HCT116 (cell line): ENCODE results near the gene EIF2A. TPM values are rescaled to one million over a fixed set of nuclear protein-coding genes. Genes with fewer than 3 reads are reported as not detected.

Source experiments
- ATAC-seq: fragments of 200-7000 bp; cut with Tn5 transposase; 2 replicates; pipeline ENCODE4 v1.9.1; 2020; ENCODE audit warnings: mild to moderate bottlenecking, moderate library complexity
- BruUV-seq: library from RNA; stranded (reverse); fragments of 400-500 nt; replicated peaks from 2 replicates; lab custom pipeline; 2021; lab: Mats Ljungman, UMichigan
- CTCF ChIA-PET: fragments of 300-600 bp; sonication (Branson Sonifier 250); formaldehyde crosslinking; loops from one replicate; lab custom pipeline; 2021; ENCODE audit warnings: antibody characterized with exemption; lab: Charles Lee
- POLR2A ChIA-PET: fragments of 300-600, 350-600 bp; sonication (Branson Sonifier 250); formaldehyde crosslinking; loops from one replicate; lab custom pipeline; 2021; ENCODE audit warnings: antibody characterized with exemption; lab: Charles Lee
- RAD21 ChIA-PET, 2 experiments: fragments of 300-600 bp; sonication (Branson Sonifier 250); formaldehyde crosslinking; loops; one replicate each; lab custom pipeline; 2023; ENCODE audit warnings: low total read pairs in 2 of 2; ENCODE audit not compliant: uncharacterized antibody in 2 of 2, unreplicated experiment in 2 of 2, low non-redundant PET in 1 of 2; lab: Charles Lee
- DNase-seq: peaks from one replicate; pipeline ENCODE4 v3.0.0-alpha.2; 2010; ENCODE audit warnings: low read depth, low spot score
- H2AFZ ChIP-seq: fragments of 200-600 bp; shearing (Covaris generic), sonication (generic); 2 replicates; pipeline ENCODE4 v1.6.1; 2017; ENCODE audit warnings: low read depth, mixed run types, mixed read lengths, antibody characterized with exemption, low read length; ENCODE audit not compliant: poor library complexity, severe bottlenecking
- H3K27ac ChIP-seq: 2 replicates; pipeline ENCODE4 v1.5.1; 2012; ENCODE audit warnings: low read depth, low read length
- H3K27me3 ChIP-seq: fragments of 200-600 bp; sonication (generic); 2 replicates; pipeline ENCODE4 v1.6.1; 2016; ENCODE audit warnings: mixed run types, low read length, mixed read lengths; ENCODE audit not compliant: insufficient read depth
- H3K36me3 ChIP-seq, 2 experiments: fragments of 200-500 bp in 1 of 2; fragments of 200-600 bp in 1 of 2; sonication (Bioruptor generic) in 1 of 2; sonication (generic) in 1 of 2; 2 replicates each; pipeline versions ENCODE4 v1.5.1 to v1.6.1; 2014 to 2016; ENCODE audit warnings: low read length in 2 of 2, inconsistent platforms in 1 of 2, mixed read lengths in 1 of 2, mixed run types in 1 of 2; ENCODE audit not compliant: insufficient read depth in 2 of 2, control insufficient read depth in 1 of 2
- H3K4me1 ChIP-seq, 2 experiments: fragments of 200-600 bp in 1 of 2; sonication (generic) in 1 of 2; 2 replicates each; pipeline versions ENCODE4 v1.5.1 to v1.6.1; 2012 to 2017; ENCODE audit warnings: low read length in 2 of 2, inconsistent platforms in 1 of 2, mild to moderate bottlenecking in 1 of 2, mixed read lengths in 1 of 2, mixed run types in 1 of 2, moderate library complexity in 1 of 2; ENCODE audit not compliant: insufficient read depth in 2 of 2, control insufficient read depth in 1 of 2
- H3K4me2 ChIP-seq: fragments of 200-600 bp; sonication (generic); 2 replicates; pipeline ENCODE4 v1.6.1; 2017; ENCODE audit warnings: mixed run types, low read length, mixed read lengths
- H3K4me3 ChIP-seq, 2 experiments: fragments of 200-600 bp in 1 of 2; sonication (generic) in 1 of 2; replicated peaks in 1 of 2; 2 replicates each; pipeline ENCODE4 v1.5.1; 2011 to 2016; ENCODE audit warnings: low read length in 2 of 2, control low read depth in 1 of 2, low read depth in 1 of 2, mild to moderate bottlenecking in 1 of 2, mixed read lengths in 1 of 2, mixed run types in 1 of 2
- H3K79me2 ChIP-seq: fragments of 200-600 bp; sonication (generic); 2 replicates; pipeline ENCODE4 v1.6.1; 2017; ENCODE audit warnings: mild to moderate bottlenecking, mixed run types, low read length, moderate library complexity, mixed read lengths; ENCODE audit not compliant: insufficient read depth
- H3K9ac ChIP-seq: fragments of 200-600 bp; sonication (generic); 2 replicates; pipeline ENCODE4 v1.6.1; 2016; ENCODE audit warnings: low read length, mixed read lengths
- H3K9me2 ChIP-seq: fragments of 200-600 bp; sonication (generic), shearing (Covaris generic); 2 replicates; pipeline ENCODE4 v1.6.1; 2017; ENCODE audit warnings: mixed run types, mild to moderate bottlenecking, moderate library complexity; ENCODE audit not compliant: insufficient read depth
- H3K9me3 ChIP-seq, 2 experiments: fragments of 200-500 bp in 1 of 2; fragments of 200-600 bp in 1 of 2; sonication (Bioruptor generic) in 1 of 2; sonication (generic) in 1 of 2; 2 replicates each; pipeline ENCODE4 v1.6.1; 2014 to 2017; ENCODE audit warnings: low read length in 2 of 2, mixed read lengths in 2 of 2, inconsistent platforms in 1 of 2, low read depth in 1 of 2, mild to moderate bottlenecking in 1 of 2, mixed run types in 1 of 2, moderate library complexity in 1 of 2; ENCODE audit not compliant: control insufficient read depth in 1 of 2, insufficient read depth in 1 of 2
- H4K20me1 ChIP-seq: fragments of 200-600 bp; sonication (generic), shearing (Covaris generic); 2 replicates; pipeline ENCODE4 v1.6.1; 2017; ENCODE audit warnings: mixed run types, mild to moderate bottlenecking, moderate library complexity; ENCODE audit not compliant: insufficient read depth
- ATF3 ChIP-seq: IDR thresholded peaks from 2 replicates; pipeline ENCODE4 v1.6.1; 2012
- CBX3 ChIP-seq: IDR thresholded peaks from 2 replicates; pipeline ENCODE4 v1.6.1; 2012; ENCODE audit warnings: low read depth
- CTCF ChIP-seq, 3 experiments: fragments of 200-600 bp in 1 of 3; sonication (generic) in 1 of 3; IDR thresholded peaks in 2 of 3; conservative IDR thresholded peaks in 1 of 3; 2 replicates each; pipeline ENCODE4 v1.5.1; 2012 to 2017; ENCODE audit warnings: low read depth in 2 of 3, low read length in 2 of 3, antibody characterized with exemption in 1 of 3, borderline replicate concordance in 1 of 3, control low read depth in 1 of 3, mild to moderate bottlenecking in 1 of 3, mixed read lengths in 1 of 3, mixed run types in 1 of 3, moderate library complexity in 1 of 3; ENCODE audit not compliant: insufficient read depth in 1 of 3
- ELF1 ChIP-seq: IDR thresholded peaks from 2 replicates; pipeline ENCODE4 v1.6.1; 2012; ENCODE audit warnings: low read depth, borderline replicate concordance
- EZH2 ChIP-seq: fragments of 200-600 bp; sonication (generic); IDR thresholded peaks from 2 replicates; pipeline ENCODE4 v1.6.1; 2017; ENCODE audit warnings: antibody characterized with exemption, mixed run types
- FOSL1 ChIP-seq: IDR thresholded peaks from 2 replicates; pipeline ENCODE4 v1.6.1; 2012; ENCODE audit warnings: low read depth
- JUND ChIP-seq: IDR thresholded peaks from 2 replicates; pipeline ENCODE4 v1.6.1; 2012
- POLR2A ChIP-seq: IDR thresholded peaks from 2 replicates; pipeline ENCODE4 v1.7.0; 2011; ENCODE audit warnings: borderline replicate concordance; ENCODE audit not compliant: insufficient read depth, insufficient read length; ENCODE audit errors: extremely low read depth
- POLR2AphosphoS5 ChIP-seq: IDR thresholded peaks from 2 replicates; pipeline ENCODE4 v1.6.1; 2011; ENCODE audit warnings: mild to moderate bottlenecking, low read depth, low read length, moderate library complexity
- RAD21 ChIP-seq: IDR thresholded peaks from 2 replicates; pipeline ENCODE4 v1.6.1; 2012; ENCODE audit warnings: low read depth, mild to moderate bottlenecking
- SIN3A ChIP-seq: IDR thresholded peaks from 2 replicates; pipeline ENCODE4 v1.6.1; 2012; ENCODE audit warnings: low read depth
- SP1 ChIP-seq: IDR thresholded peaks from 2 replicates; pipeline ENCODE4 v1.6.1; 2012; ENCODE audit warnings: low read depth
- SRF ChIP-seq: IDR thresholded peaks from 2 replicates; pipeline ENCODE4 v1.6.1; 2012; ENCODE audit warnings: low read depth
- TCF7L2 ChIP-seq: IDR thresholded peaks from 2 replicates; pipeline ENCODE4 v1.7.0; 2011; ENCODE audit warnings: borderline replicate concordance, inconsistent platforms; ENCODE audit not compliant: insufficient read depth, insufficient read length; ENCODE audit errors: extremely low read depth
- YY1 ChIP-seq: IDR thresholded peaks from 2 replicates; pipeline ENCODE4 v1.6.1; 2011; ENCODE audit warnings: low read length, low read depth, moderate library complexity, mild to moderate bottlenecking; ENCODE audit not compliant: insufficient replicate concordance; ENCODE audit errors: extremely low read depth
- ZBTB33 ChIP-seq: IDR thresholded peaks from 2 replicates; pipeline ENCODE4 v1.6.1; 2011; ENCODE audit warnings: mild to moderate bottlenecking, low read length, moderate library complexity; ENCODE audit not compliant: insufficient replicate concordance; ENCODE audit errors: extremely low read depth
- ZFX ChIP-seq: fragments of 450-650 bp; IDR thresholded peaks from 2 replicates; pipeline ENCODE4 v1.6.1; 2017
- ZNF274 ChIP-seq: fragments of 200-500 bp; sonication (Bioruptor generic); IDR thresholded peaks from 2 replicates; pipeline ENCODE4 v1.6.1; 2014; ENCODE audit warnings: mild to moderate bottlenecking, low read depth, low read length, inconsistent platforms
- intact Hi-C: fragments of 100-400 bp; cut with micrococcal nuclease; formaldehyde crosslinking; loops from 2 replicates; pipeline ENCODE4 v1.10.0; 2022
- total RNA-seq: library from RNA; stranded (reverse); gene quantifications from one replicate; pipeline ENCODE4 v1.2.1, GENCODE V29; 2021; ENCODE audit not compliant: unreplicated experiment
- TF ChIP-seq, protein P1 (sequence below): IDR thresholded peaks from 2 replicates; pipeline ENCODE4 v1.6.1; 2012; ENCODE audit warnings: low read depth

Gene EIF2A
- total RNA-seq, 1 experiment from 2014 or later = 126 TPM

- BruUV-seq = no TSS peak
- no peaks in the 10 kb centered on the region for H3K36me3 ChIP-seq
- H3K4me1 ChIP-seq = no peaks in the 10 kb centered on the region
- ChIA-PET RAD21 (interaction anchor here in 1 of 2 experiments (2.0 kb wide), 1 partner anchor 337 kb away, joined by 5 read pairs; no protein-coding TSS in a partner anchor), CTCF (interaction anchor here (0.9 to 1.7 kb wide), 3 partner anchors 32 to 623 kb away, joined by 3 to 10 read pairs (median 4); no protein-coding TSS in a partner anchor), POLR2A (interaction anchor here (1.0 kb wide), 1 partner anchor 18 kb away, joined by 4 read pairs; the partner anchor contains the start of genes EIF2A and SERP1)
- H3K9me3 ChIP-seq = no peaks in the 10 kb centered on the region
- H3K4me2 ChIP-seq = no peak overlapping the region
- intact Hi-C loops = loop anchor here (2.0 to 5.0 kb wide), 3 partner anchors 195 to 619 kb away; no protein-coding TSS in a partner anchor
- no peaks in the 10 kb centered on the region for H4K20me1 ChIP-seq
- H3K27me3 ChIP-seq = no peaks in the 10 kb centered on the region
- ATAC-seq = no peak
- no peaks in the 10 kb centered on the region for H3K79me2 ChIP-seq
- no peak for DNase-seq
- no peak overlapping the region for H2AFZ ChIP-seq
- H3K4me3 ChIP-seq = no peak overlapping the region
- no peak overlapping the region for H3K27ac ChIP-seq
- H3K9me2 ChIP-seq = no peaks in the 10 kb centered on the region
- H3K9ac ChIP-seq = no peak overlapping the region
- TF ChIP-seq ZFX (no peak), TCF7L2 (no peak), CTCF (IDR thresholded peaks at IDR 0.05 in 2 of 3, conservative IDR thresholded peaks at IDR 0.05 in 1 of 3; ENCODE audit: borderline replicate concordance in 1 of 3, insufficient read depth in 1 of 3, low read depth in 2 of 3, low read length in 2 of 3) (no peak), YY1 (no peak), ZNF274 (no peak), ZBTB33 (no peak), POLR2AphosphoS5 (no peak), ATF3 (no peak), EZH2 (no peak), CBX3 (no peak), ELF1 (no peak), FOSL1 (no peak), RAD21 (no peak), POLR2A (no peak), SP1 (no peak), SRF (no peak), JUND (no peak), SIN3A (no peak)
- TF ChIP-seq, protein P1, sequence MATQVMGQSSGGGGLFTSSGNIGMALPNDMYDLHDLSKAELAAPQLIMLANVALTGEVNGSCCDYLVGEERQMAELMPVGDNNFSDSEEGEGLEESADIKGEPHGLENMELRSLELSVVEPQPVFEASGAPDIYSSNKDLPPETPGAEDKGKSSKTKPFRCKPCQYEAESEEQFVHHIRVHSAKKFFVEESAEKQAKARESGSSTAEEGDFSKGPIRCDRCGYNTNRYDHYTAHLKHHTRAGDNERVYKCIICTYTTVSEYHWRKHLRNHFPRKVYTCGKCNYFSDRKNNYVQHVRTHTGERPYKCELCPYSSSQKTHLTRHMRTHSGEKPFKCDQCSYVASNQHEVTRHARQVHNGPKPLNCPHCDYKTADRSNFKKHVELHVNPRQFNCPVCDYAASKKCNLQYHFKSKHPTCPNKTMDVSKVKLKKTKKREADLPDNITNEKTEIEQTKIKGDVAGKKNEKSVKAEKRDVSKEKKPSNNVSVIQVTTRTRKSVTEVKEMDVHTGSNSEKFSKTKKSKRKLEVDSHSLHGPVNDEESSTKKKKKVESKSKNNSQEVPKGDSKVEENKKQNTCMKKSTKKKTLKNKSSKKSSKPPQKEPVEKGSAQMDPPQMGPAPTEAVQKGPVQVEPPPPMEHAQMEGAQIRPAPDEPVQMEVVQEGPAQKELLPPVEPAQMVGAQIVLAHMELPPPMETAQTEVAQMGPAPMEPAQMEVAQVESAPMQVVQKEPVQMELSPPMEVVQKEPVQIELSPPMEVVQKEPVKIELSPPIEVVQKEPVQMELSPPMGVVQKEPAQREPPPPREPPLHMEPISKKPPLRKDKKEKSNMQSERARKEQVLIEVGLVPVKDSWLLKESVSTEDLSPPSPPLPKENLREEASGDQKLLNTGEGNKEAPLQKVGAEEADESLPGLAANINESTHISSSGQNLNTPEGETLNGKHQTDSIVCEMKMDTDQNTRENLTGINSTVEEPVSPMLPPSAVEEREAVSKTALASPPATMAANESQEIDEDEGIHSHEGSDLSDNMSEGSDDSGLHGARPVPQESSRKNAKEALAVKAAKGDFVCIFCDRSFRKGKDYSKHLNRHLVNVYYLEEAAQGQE = no peak
Measured at GRCh38 chr3:150527464-150528255, 18.9 kb upstream of the EIF2A start.
